Erythroblast (primary cell): Measurements from ENCODE around the gene SRP14.

Experiments used
- GATA1 ChIP-seq: IDR thresholded peaks from 2 replicates; pipeline ENCODE4 v1.6.1; 2011; ENCODE audit warnings: low read depth, mild to moderate bottlenecking, control low read depth, low read length, moderate library complexity
- POLR2A ChIP-seq: IDR thresholded peaks from 2 replicates; pipeline ENCODE4 v1.6.1; 2011; ENCODE audit warnings: mild to moderate bottlenecking, low read length

GRCh38 chr15:40002295-40002694 is 36.7 kb downstream of the SRP14 start:
- TF ChIP-seq POLR2A: no peak
- no peak for TF ChIP-seq GATA1
